SK-N-SH (cell line): ENCODE measurements around the gene PEX5. TPM values are rescaled to one million over a fixed set of nuclear protein-coding genes. Genes with fewer than 3 reads are reported as not detected.

Source experiments
- CTCF ChIA-PET: fragments of 300-600, 350-600 bp; formaldehyde crosslinking; extraction: SDS; loops from one replicate; lab custom pipeline; 2021; lab: Yijun Ruan, JAX
- POLR2A ChIA-PET: fragments of 350-600 bp; sonication (Branson Sonifier 250); formaldehyde crosslinking; extraction: SDS; loops from one replicate; lab custom pipeline; 2020; ENCODE audit warnings: antibody characterized with exemption, inconsistent platforms; lab: Yijun Ruan, JAX
- DNase-seq: peaks from one replicate; pipeline ENCODE4 v3.0.0; 2012
- H2AFZ ChIP-seq: fragments of 200-600 bp; sonication (generic); 2 replicates; pipeline ENCODE4 v1.8.1; 2016; ENCODE audit warnings: antibody characterized with exemption, mild to moderate bottlenecking, low read depth
- H3F3A ChIP-seq: fragments of 200-600 bp; sonication (generic); replicated peaks from 2 replicates; pipeline ENCODE3; 2016; ENCODE audit warnings: antibody characterized with exemption, mild to moderate bottlenecking; ENCODE audit not compliant: insufficient read depth
- H3K27ac ChIP-seq, 2 experiments: fragments of 200-500 bp in 1 of 2; fragments of 200-600 bp in 1 of 2; sonication (Bioruptor generic) in 1 of 2; sonication (generic), shearing (Covaris generic) in 1 of 2; 2 replicates each; pipeline versions ENCODE4 v1.5.1 to v1.6.1; 2014 to 2016; ENCODE audit warnings: low read depth in 2 of 2, inconsistent platforms in 1 of 2, low read length in 1 of 2, mild to moderate bottlenecking in 1 of 2, mixed read lengths in 1 of 2
- H3K27me3 ChIP-seq: fragments of 200-600 bp; sonication (generic), shearing (Covaris generic); 2 replicates; pipeline ENCODE4 v1.6.1; 2016; ENCODE audit warnings: mixed run types; ENCODE audit not compliant: insufficient read depth
- H3K36me3 ChIP-seq, 2 experiments: fragments of 200-500 bp in 1 of 2; fragments of 200-600 bp in 1 of 2; sonication (Bioruptor generic) in 1 of 2; sonication (generic) in 1 of 2; replicated peaks in 1 of 2; 2 replicates each; pipeline versions ENCODE3 to v1.5.1; 2014 to 2016; ENCODE audit warnings: low read length in 1 of 2, mild to moderate bottlenecking in 1 of 2; ENCODE audit not compliant: insufficient read depth in 2 of 2, control insufficient read depth in 1 of 2
- H3K4me1 ChIP-seq, 2 experiments: fragments of 200-500 bp in 1 of 2; fragments of 200-600 bp in 1 of 2; sonication (Bioruptor generic) in 1 of 2; sonication (generic), shearing (Covaris generic) in 1 of 2; 2 replicates each; pipeline versions ENCODE4 v1.5.1 to v1.6.1; 2014 to 2016; ENCODE audit warnings: low read depth in 1 of 2, low read length in 1 of 2, mixed run types in 1 of 2; ENCODE audit not compliant: insufficient read depth in 2 of 2, control insufficient read depth in 1 of 2
- H3K4me2 ChIP-seq: fragments of 200-600 bp; sonication (generic), shearing (Covaris generic); 2 replicates; pipeline ENCODE4 v1.6.1; 2017; ENCODE audit warnings: mixed run types
- H3K4me3 ChIP-seq, 2 experiments: fragments of 200-500 bp in 1 of 2; fragments of 200-600 bp in 1 of 2; sonication (Bioruptor generic) in 1 of 2; sonication (generic), shearing (Covaris generic) in 1 of 2; 2 replicates each; pipeline versions ENCODE4 v1.5.1 to v1.8.1; 2014 to 2016; ENCODE audit warnings: low read depth in 2 of 2, inconsistent platforms in 1 of 2, low read length in 1 of 2, mild to moderate bottlenecking in 1 of 2, mixed read lengths in 1 of 2, moderate library complexity in 1 of 2
- H3K79me2 ChIP-seq: fragments of 200-600 bp; sonication (generic); 2 replicates; pipeline ENCODE4 v1.8.1; 2017; ENCODE audit warnings: mild to moderate bottlenecking; ENCODE audit not compliant: insufficient read depth
- H3K9ac ChIP-seq: fragments of 200-600 bp; sonication (generic); 2 replicates; pipeline ENCODE4 v1.6.1; 2017; ENCODE audit warnings: mixed run types
- H3K9me2 ChIP-seq: fragments of 200-600 bp; sonication (generic); 2 replicates; pipeline ENCODE4 v1.6.1; 2017; ENCODE audit warnings: mixed run types
- H3K9me3 ChIP-seq: fragments of 200-600 bp; sonication (generic); 2 replicates; pipeline ENCODE4 v1.6.1; 2017; ENCODE audit warnings: mixed run types, mild to moderate bottlenecking, moderate library complexity
- H4K20me1 ChIP-seq: fragments of 200-600 bp; sonication (generic); 2 replicates; pipeline ENCODE4 v1.6.1; 2017; ENCODE audit warnings: mild to moderate bottlenecking, mixed run types; ENCODE audit not compliant: insufficient read depth
- EP300 ChIP-seq, 2 experiments: IDR thresholded peaks; 2 replicates each; pipeline versions ENCODE4 v1.4.0 to v1.6.1; 2012; ENCODE audit warnings: borderline replicate concordance in 1 of 2, low read depth in 1 of 2, low read length in 1 of 2
- FOXJ3 ChIP-seq: sonication (generic); formaldehyde crosslinking; IDR thresholded peaks from 2 replicates; pipeline ENCODE4 v1.5.1; 2020; ENCODE audit warnings: mild to moderate bottlenecking, missing genetic modification reagents
- FOXM1 ChIP-seq: IDR thresholded peaks from 2 replicates; pipeline ENCODE4 v1.4.0; 2012; ENCODE audit warnings: low read depth, mild to moderate bottlenecking
- GABPA ChIP-seq: IDR thresholded peaks from 2 replicates; pipeline ENCODE4 v1.4.0; 2012; ENCODE audit warnings: low read depth, mild to moderate bottlenecking
- POLR2AphosphoS5 ChIP-seq: IDR thresholded peaks from 2 replicates; pipeline ENCODE4 v1.6.1; 2012; ENCODE audit warnings: low read depth, low read length
- WGBS: methylation state at CpG from one replicate; pipeline ENCODE4 v1.1.6; 2017; ENCODE audit warnings: low lambda C conversion rate; 5-methylcytosine and 5-hydroxymethylcytosine counted together
- polyA plus RNA-seq, 3 experiments: library from polyadenylated mRNA; depleted of rRNA; stranded (reverse); fragments of >200 nt; gene quantifications; 2 replicates each; pipeline ENCODE4 v1.2.3, GENCODE V29; 2012
- TF ChIP-seq, protein P1 (sequence below): IDR thresholded peaks from 2 replicates; pipeline ENCODE4 v1.6.1; 2012; ENCODE audit warnings: mild to moderate bottlenecking, low read depth, low read length, moderate library complexity
- TF ChIP-seq, protein P2 (sequence below): IDR thresholded peaks from 2 replicates; pipeline ENCODE4 v1.4.0; 2012; ENCODE audit warnings: low read depth, borderline replicate concordance
- TF ChIP-seq, protein P3 (sequence below): fragments of 150-350 bp; IDR thresholded peaks from 2 replicates; pipeline ENCODE4 v1.6.1; 2017; ENCODE audit warnings: antibody characterized with exemption, low read length, low read depth, borderline replicate concordance
- TF ChIP-seq, protein P4 (sequence below): IDR thresholded peaks from 2 replicates; pipeline ENCODE4 v1.4.0; 2012; ENCODE audit warnings: low read depth

The PEX5 gene
- polyA plus RNA-seq, 1 of the 3 experiments (the other 2 are of a cell fraction) = 22.6 TPM

DNA sequence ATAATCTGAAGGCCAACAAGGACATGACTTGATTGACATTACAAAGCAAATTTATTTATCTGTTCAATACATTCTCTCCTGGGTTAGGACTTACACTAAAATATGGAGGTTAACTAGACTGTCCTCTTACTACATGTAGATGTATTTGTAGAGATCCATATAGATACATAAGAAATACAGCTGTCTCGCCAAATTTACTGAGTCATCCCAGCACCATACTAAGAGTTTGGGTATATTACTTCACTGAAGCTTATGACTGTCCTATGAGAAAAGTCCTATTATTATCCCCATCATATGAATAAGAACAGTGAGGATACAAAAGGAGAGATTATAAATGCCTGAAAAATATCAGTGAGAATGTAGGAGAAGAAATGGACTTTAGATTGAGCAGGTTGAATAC lies 69.6 kb downstream of the PEX5 start:
- no peak overlapping the region for H3K4me2 ChIP-seq
- 3% methylated on average over 1 of the region's 1 CpG for WGBS
- TF ChIP-seq, protein P1, sequence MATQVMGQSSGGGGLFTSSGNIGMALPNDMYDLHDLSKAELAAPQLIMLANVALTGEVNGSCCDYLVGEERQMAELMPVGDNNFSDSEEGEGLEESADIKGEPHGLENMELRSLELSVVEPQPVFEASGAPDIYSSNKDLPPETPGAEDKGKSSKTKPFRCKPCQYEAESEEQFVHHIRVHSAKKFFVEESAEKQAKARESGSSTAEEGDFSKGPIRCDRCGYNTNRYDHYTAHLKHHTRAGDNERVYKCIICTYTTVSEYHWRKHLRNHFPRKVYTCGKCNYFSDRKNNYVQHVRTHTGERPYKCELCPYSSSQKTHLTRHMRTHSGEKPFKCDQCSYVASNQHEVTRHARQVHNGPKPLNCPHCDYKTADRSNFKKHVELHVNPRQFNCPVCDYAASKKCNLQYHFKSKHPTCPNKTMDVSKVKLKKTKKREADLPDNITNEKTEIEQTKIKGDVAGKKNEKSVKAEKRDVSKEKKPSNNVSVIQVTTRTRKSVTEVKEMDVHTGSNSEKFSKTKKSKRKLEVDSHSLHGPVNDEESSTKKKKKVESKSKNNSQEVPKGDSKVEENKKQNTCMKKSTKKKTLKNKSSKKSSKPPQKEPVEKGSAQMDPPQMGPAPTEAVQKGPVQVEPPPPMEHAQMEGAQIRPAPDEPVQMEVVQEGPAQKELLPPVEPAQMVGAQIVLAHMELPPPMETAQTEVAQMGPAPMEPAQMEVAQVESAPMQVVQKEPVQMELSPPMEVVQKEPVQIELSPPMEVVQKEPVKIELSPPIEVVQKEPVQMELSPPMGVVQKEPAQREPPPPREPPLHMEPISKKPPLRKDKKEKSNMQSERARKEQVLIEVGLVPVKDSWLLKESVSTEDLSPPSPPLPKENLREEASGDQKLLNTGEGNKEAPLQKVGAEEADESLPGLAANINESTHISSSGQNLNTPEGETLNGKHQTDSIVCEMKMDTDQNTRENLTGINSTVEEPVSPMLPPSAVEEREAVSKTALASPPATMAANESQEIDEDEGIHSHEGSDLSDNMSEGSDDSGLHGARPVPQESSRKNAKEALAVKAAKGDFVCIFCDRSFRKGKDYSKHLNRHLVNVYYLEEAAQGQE = no peak
- TF ChIP-seq, protein P2, sequence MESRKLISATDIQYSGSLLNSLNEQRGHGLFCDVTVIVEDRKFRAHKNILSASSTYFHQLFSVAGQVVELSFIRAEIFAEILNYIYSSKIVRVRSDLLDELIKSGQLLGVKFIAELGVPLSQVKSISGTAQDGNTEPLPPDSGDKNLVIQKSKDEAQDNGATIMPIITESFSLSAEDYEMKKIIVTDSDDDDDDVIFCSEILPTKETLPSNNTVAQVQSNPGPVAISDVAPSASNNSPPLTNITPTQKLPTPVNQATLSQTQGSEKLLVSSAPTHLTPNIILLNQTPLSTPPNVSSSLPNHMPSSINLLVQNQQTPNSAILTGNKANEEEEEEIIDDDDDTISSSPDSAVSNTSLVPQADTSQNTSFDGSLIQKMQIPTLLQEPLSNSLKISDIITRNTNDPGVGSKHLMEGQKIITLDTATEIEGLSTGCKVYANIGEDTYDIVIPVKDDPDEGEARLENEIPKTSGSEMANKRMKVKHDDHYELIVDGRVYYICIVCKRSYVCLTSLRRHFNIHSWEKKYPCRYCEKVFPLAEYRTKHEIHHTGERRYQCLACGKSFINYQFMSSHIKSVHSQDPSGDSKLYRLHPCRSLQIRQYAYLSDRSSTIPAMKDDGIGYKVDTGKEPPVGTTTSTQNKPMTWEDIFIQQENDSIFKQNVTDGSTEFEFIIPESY = no peak
- TF ChIP-seq, protein P3, sequence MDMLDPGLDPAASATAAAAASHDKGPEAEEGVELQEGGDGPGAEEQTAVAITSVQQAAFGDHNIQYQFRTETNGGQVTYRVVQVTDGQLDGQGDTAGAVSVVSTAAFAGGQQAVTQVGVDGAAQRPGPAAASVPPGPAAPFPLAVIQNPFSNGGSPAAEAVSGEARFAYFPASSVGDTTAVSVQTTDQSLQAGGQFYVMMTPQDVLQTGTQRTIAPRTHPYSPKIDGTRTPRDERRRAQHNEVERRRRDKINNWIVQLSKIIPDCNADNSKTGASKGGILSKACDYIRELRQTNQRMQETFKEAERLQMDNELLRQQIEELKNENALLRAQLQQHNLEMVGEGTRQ = no peak
- TF ChIP-seq FOXM1 (no peak), GABPA (no peak), FOXJ3 (CRISPR knock-in tag) (no peak), POLR2AphosphoS5 (no peak), EP300 (IDR thresholded peaks at IDR 0.05; ENCODE audit: borderline replicate concordance in 1 of 2, low read depth in 1 of 2, low read length in 1 of 2) (no peak)
- TF ChIP-seq, protein P4, sequence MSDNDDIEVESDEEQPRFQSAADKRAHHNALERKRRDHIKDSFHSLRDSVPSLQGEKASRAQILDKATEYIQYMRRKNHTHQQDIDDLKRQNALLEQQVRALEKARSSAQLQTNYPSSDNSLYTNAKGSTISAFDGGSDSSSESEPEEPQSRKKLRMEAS = no peak
- ChIA-PET POLR2A (no interaction called here), CTCF (no interaction called here)
- no peak for DNase-seq
- H4K20me1 ChIP-seq = no peaks in the 10 kb centered on the region
- H3K4me1 ChIP-seq = no peaks in the 10 kb centered on the region
- no peaks in the 10 kb centered on the region for H3K79me2 ChIP-seq
- H3K9ac ChIP-seq = no peak overlapping the region
- no peak overlapping the region for H3K4me3 ChIP-seq
- no peaks in the 10 kb centered on the region for H3K36me3 ChIP-seq
- H2AFZ ChIP-seq = no peak overlapping the region
- H3F3A ChIP-seq = no peaks in the 10 kb centered on the region
- no peaks in the 10 kb centered on the region for H3K9me2 ChIP-seq
- H3K27ac ChIP-seq = no peak overlapping the region
- no peaks in the 10 kb centered on the region for H3K9me3 ChIP-seq
- no peaks in the 10 kb centered on the region for H3K27me3 ChIP-seq

Other genes with a start within 250 kb of the PEX5 start
- gene RNU7-1, start 245.9 kb upstream of the PEX5 start, polyA plus RNA-seq (2012; rRNA removed) = not detected in 2 replicates
- 560 and 659 TPM in 2 replicates for gene C12orf57, start 245.7 kb upstream of the PEX5 start, polyA plus RNA-seq (2012; rRNA removed)
- 0.12 and 0.18 TPM in 2 replicates for gene PTPN6, start 238.3 kb upstream of the PEX5 start, polyA plus RNA-seq (2012; rRNA removed)
- gene PHB2, start 219.0 kb upstream of the PEX5 start, polyA plus RNA-seq (2012; rRNA removed) = 386 and 447 TPM in 2 replicates
- gene EMG1, start 218.8 kb upstream of the PEX5 start, polyA plus RNA-seq (2012; rRNA removed) = 77.4 and 82.8 TPM in 2 replicates
- gene LPCAT3, start 171.2 kb upstream of the PEX5 start, polyA plus RNA-seq (2012; rRNA removed) = 23.8 and 29.2 TPM in 2 replicates
- gene C1S, start 129.0 kb upstream of the PEX5 start, polyA plus RNA-seq (2012; rRNA removed) = 14.5 and 19.3 TPM in 2 replicates
- 18.7 and 20.1 TPM in 2 replicates for gene C1R, start 97.2 kb upstream of the PEX5 start, polyA plus RNA-seq (2012; rRNA removed)
- gene C1RL, start 80.5 kb upstream of the PEX5 start, polyA plus RNA-seq (2012; rRNA removed) = 8.3 and 9.5 TPM in 2 replicates
- gene RBP5, start 60.8 kb upstream of the PEX5 start, polyA plus RNA-seq (2012; rRNA removed) = 0.06 and 0.12 TPM in 2 replicates
- gene CLSTN3, start 59.3 kb upstream of the PEX5 start, polyA plus RNA-seq (2012; rRNA removed) = 12.7 and 12.9 TPM in 2 replicates
- gene ACSM4, start 114.4 kb downstream of the PEX5 start, polyA plus RNA-seq (2012; rRNA removed) = not detected in 2 replicates